Transverse colon (tissue), 4 donors: ENCODE measurements around the gene CST5. TPM values are rescaled to one million over a fixed set of nuclear protein-coding genes. Genes with fewer than 3 reads are reported as not detected.
"Not testable (repeated sequence)": the region's sequence is repeated elsewhere in the genome, so short reads cannot be mapped to it uniquely, and the experiment has no call there.

Experiments used
- DNase-seq: peaks from one replicate; pipeline ENCODE4 v3.0.0-alpha.2; 2019
- H3K27ac ChIP-seq, 4 donors: fragments of 200-600 bp; sonication (generic); 2 replicates each; pipeline ENCODE4 v1.5.1; 2016 to 2018; ENCODE audit warnings: inconsistent platforms in 4 of 4
- H3K27me3 ChIP-seq: fragments of 200-600 bp; sonication (generic); 2 replicates; pipeline ENCODE4 v1.5.1; 2017; ENCODE audit warnings: inconsistent platforms
- H3K36me3 ChIP-seq, 4 donors: fragments of 200-600 bp; sonication (generic); 2 replicates each; pipeline ENCODE4 v1.5.1; 2017 to 2019; ENCODE audit warnings: inconsistent platforms in 4 of 4
- H3K4me1 ChIP-seq, 4 donors: fragments of 200-600 bp; sonication (generic); 2 replicates each; pipeline ENCODE4 v1.5.1; 2017 to 2020; ENCODE audit warnings: inconsistent platforms in 4 of 4
- H3K4me3 ChIP-seq, 4 donors: fragments of 200-600 bp; sonication (generic); 1 replicate in 1 of 4; 2 replicates in 3 of 4; pipeline versions ENCODE4 v1.5.1 to v1.6.1; 2017 to 2019; ENCODE audit warnings: inconsistent platforms in 4 of 4
- H3K9me3 ChIP-seq, 2 donors: fragments of 200-600 bp; sonication (generic); 2 replicates each; pipeline ENCODE4 v1.5.1; 2017 to 2019; ENCODE audit warnings: inconsistent platforms in 2 of 2
- CTCF ChIP-seq, 5 experiments: fragments of 200-600 bp in 3 of 5; fragments of 450-650 bp in 2 of 5; sonication (generic) in 3 of 5; IDR thresholded peaks; 1 replicate in 2 of 5; 2 replicates in 3 of 5; pipeline ENCODE4 v1.5.1; 2016 to 2017; ENCODE audit warnings: antibody characterized with exemption in 5 of 5, inconsistent platforms in 3 of 5, mild to moderate bottlenecking in 2 of 5, moderate library complexity in 1 of 5
- EP300 ChIP-seq: sonication (generic); formaldehyde crosslinking; IDR thresholded peaks from one replicate; pipeline ENCODE4 v1.6.1; 2017; ENCODE audit warnings: antibody characterized with exemption, low read depth
- POLR2A ChIP-seq: fragments of 450-650 bp; IDR thresholded peaks from one replicate; pipeline ENCODE4 v1.6.1; 2016; ENCODE audit warnings: antibody characterized with exemption, mild to moderate bottlenecking, moderate library complexity
- POLR2AphosphoS5 ChIP-seq, 3 donors: sonication (generic); formaldehyde crosslinking; IDR thresholded peaks; one replicate each; pipeline ENCODE4 v1.6.1; 2016; ENCODE audit warnings: antibody characterized with exemption in 3 of 3
- WGBS, 2 donors: methylation state at CpG; one replicate each; pipeline ENCODE4 v1.1.5; 2018; ENCODE audit warnings: low coverage in 1 of 2; 5-methylcytosine and 5-hydroxymethylcytosine counted together
- in situ Hi-C, 4 donors: fragments of 200-750 bp; cut with MboI; loops; one replicate each; pipeline versions ENCODE4 v1.15.0 to v1.15.1; 2017; ENCODE audit warnings: low sequenced_read_pairs in 3 of 4, low pct_ligation_motif_present in 1 of 4, low pct_unique_long_range_greater_than_20kb in 1 of 4
- intact Hi-C: fragments of 100-400 bp; cut with DNase I; formaldehyde crosslinking; loops from one replicate; pipeline ENCODE4 v1.15.1; 2023; ENCODE audit warnings: low total_unique reads
- total RNA-seq, 4 donors: library from RNA; depleted of rRNA; stranded (reverse); fragments of >200 nt; gene quantifications; one replicate each; pipeline ENCODE4 v1.1.0, GENCODE V29; 2016

Gene CST5
- total RNA-seq, 4 donors from 2014 or later: not detected

- intact Hi-C loops (no loop called here), in situ Hi-C loops (loop anchor here in 2 of 4 donors (25.0 kb wide), 1 partner anchor 98 kb away; no protein-coding TSS in a partner anchor)
- Histone ChIP-seq H3K27me3 (no peaks in the 10 kb centered on the region), H3K9me3 (no peaks in the 10 kb centered on the region), H3K4me1 (no peaks in the 10 kb centered on the region), H3K4me3 (no peak overlapping the region), H3K36me3 (no peaks in the 10 kb centered on the region), H3K27ac (no peak overlapping the region)
- no peak for TF ChIP-seq EP300
- no peak for TF ChIP-seq CTCF (IDR thresholded peaks at IDR 0.05)
- no peak for TF ChIP-seq POLR2A
- TF ChIP-seq POLR2AphosphoS5 (IDR thresholded peaks at IDR 0.05): no peak
- WGBS, 2 donors: 92% methylated on average over 4 of the region's 4 CpGs; no CpG with 5 or more reads in 1 of the 2 donors
- DNase-seq: no peak
Measured at GRCh38 chr20:23835716-23836115, 43.8 kb downstream of the CST5 start.

- WGBS, 2 donors: 34 to 54% methylated on average over 2 to 3 of the region's 3 CpGs
- in situ Hi-C loops: loop anchor here in 2 of 4 donors (25.0 kb wide), 1 partner anchor 96 kb away; no protein-coding TSS in a partner anchor
Measured at GRCh38 chr20:23832775-23833513, 46.6 kb downstream of the CST5 start.

GRCh38 chr20:23831961-23832360 is 47.6 kb downstream of the CST5 start:
- H3K27me3 ChIP-seq, H3K4me1 ChIP-seq, intact Hi-C loops, H3K4me3 ChIP-seq, H3K36me3 ChIP-seq, DNase-seq, H3K27ac ChIP-seq, H3K9me3 ChIP-seq: not testable (repeated sequence)
- WGBS, 2 donors: 43% methylated on average over 3 of the region's 3 CpGs; no CpG with 5 or more reads in 1 of the 2 donors
- in situ Hi-C loops: loop anchor here in 2 of 4 donors (25.0 kb wide), 1 partner anchor 95 kb away; no protein-coding TSS in a partner anchor

More at GRCh38 chr20:23832775-23833513, 46.6 kb downstream of the CST5 start:
- Histone ChIP-seq H3K4me1 (no peaks in the 10 kb centered on the region), H3K9me3 (no peaks in the 10 kb centered on the region), H3K4me3 (no peak overlapping the region), H3K36me3 (no peaks in the 10 kb centered on the region), H3K27me3 (no peaks in the 10 kb centered on the region), H3K27ac (no peak overlapping the region)
- intact Hi-C loops: no loop called here
- no peak for DNase-seq
- TF ChIP-seq POLR2AphosphoS5 (IDR thresholded peaks at IDR 0.05): no peak
- no peak for TF ChIP-seq EP300
- TF ChIP-seq CTCF (IDR thresholded peaks at IDR 0.05): no peak
- no peak for TF ChIP-seq POLR2A

GRCh38 chr20:23826541-23827021 is 53.0 kb downstream of the CST5 start, which contains the start of gene CST2:
CST2 (minus strand) TSS chr20:23826729; CDS start chr20:23826660, 69 bp downstream.
- DNase-seq: no peak
- WGBS, 2 donors: 53% methylated on average over 4 of the region's 4 CpGs; no CpG with 5 or more reads in 1 of the 2 donors
- Histone ChIP-seq H3K9me3 (no peaks in the 10 kb centered on the region), H3K4me3 (no peak within 1 kb of the TSS), H3K27ac (no peak within 1 kb of the TSS), H3K4me1 (no peaks in the 10 kb centered on the region), H3K36me3 (no peaks in the 10 kb centered on the region), H3K27me3 (no peaks in the 10 kb centered on the region)
- in situ Hi-C loops: loop anchor here in 2 of 4 donors (25.0 kb wide), 1 partner anchor 89 kb away; no protein-coding TSS in a partner anchor
- intact Hi-C loops: no loop called here
- no peak for TF ChIP-seq CTCF (IDR thresholded peaks at IDR 0.05)

Other genes with a start within 250 kb of the CST5 start
- gene CST3, start 241.8 kb downstream of the CST5 start, total RNA-seq: 1,000 to 10,000 TPM in 2 of 4 donors, 100 to 1,000 TPM in 2; 607 to 1,755 (median 1,289) TPM
- gene CST4, start 190.7 kb downstream of the CST5 start, total RNA-seq: not detected
- gene CST1, start 128.8 kb downstream of the CST5 start, total RNA-seq: not detected
- not detected for gene CST2, start 53.0 kb downstream of the CST5 start, total RNA-seq
- not detected for gene GGTLC1, start 109.0 kb upstream of the CST5 start, total RNA-seq